ENCODE results near the gene FADS1. TPM values are rescaled to one million over a fixed set of nuclear protein-coding genes. Genes with fewer than 3 reads are reported as not detected.

The FADS1 gene
- total RNA-seq, 1 experiment from 2014 or later, result 186 TPM

DNA sequence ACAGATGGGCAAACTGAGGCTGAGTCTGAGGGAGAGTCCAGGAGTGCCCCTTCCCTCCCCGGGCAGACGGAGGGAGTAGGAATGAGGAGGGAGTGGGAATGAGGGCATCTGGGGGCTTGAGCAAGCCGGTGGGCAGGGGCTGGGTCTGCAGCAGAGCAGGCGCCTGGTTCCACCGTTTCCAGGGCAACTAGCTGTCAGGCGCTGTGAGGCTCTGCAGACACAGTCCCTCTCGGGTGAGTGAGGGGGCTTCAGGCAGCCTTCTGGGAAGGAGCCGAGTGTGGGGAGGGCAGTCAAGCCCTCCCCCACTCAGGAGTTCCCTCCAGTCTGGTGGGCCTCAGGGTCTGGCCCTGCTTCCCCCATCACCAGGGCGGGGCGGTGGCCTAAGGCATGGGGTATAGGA is 43.4 kb downstream of the FADS1 start:
- no peaks in the 10 kb centered on the region for H3K9me3 ChIP-seq (ENCODE audit: control insufficient read depth, insufficient read depth, low read depth, low read length)
- BruUV-seq (replicated peaks), result no TSS peak
- in situ Hi-C loops (cut with HindIII; ENCODE audit: low pct_unique_long_range_greater_than_20kb, low sequenced_read_pairs) (no loop called here), intact Hi-C loops (cut with micrococcal nuclease; ENCODE audit: unreplicated experiment) (no loop called here)
- TF ChIP-seq POLR2AphosphoS5 (IDR thresholded peaks at IDR 0.05; ENCODE audit: low read depth, low read length), result no peak
- TF ChIP-seq SIN3A (IDR thresholded peaks at IDR 0.05; ENCODE audit: borderline replicate concordance, insufficient read depth, low read depth, low read length), result no peak
- no peak for TF ChIP-seq REST (IDR thresholded peaks at IDR 0.05; ENCODE audit: insufficient read depth in 1 of 2, low read depth in 2 of 2, low read length in 1 of 2)
- TF ChIP-seq TCF7L2 (IDR thresholded peaks at IDR 0.05; ENCODE audit: low read depth, low read length), result no peak
- no peak for TF ChIP-seq CTCF (IDR thresholded peaks at IDR 0.05)
- no peak for ATAC-seq
- H3K27ac ChIP-seq (ENCODE audit: low read length), result no peak overlapping the region
- DNase-seq (ENCODE audit: low read depth, low spot score), result no peak
- H3K4me1 ChIP-seq (ENCODE audit: control insufficient read depth, insufficient read depth, low read length), result peaks cover 3% of the 10 kb centered on the region
- CTCF ChIA-PET, result no interaction called here
- no peaks in the 10 kb centered on the region for H3K36me3 ChIP-seq (ENCODE audit: control insufficient read depth, insufficient read depth, low read length)
- no peaks in the 10 kb centered on the region for H3K27me3 ChIP-seq (ENCODE audit: control insufficient read depth, insufficient read depth, low read length)
- no peak overlapping the region for H3K4me3 ChIP-seq (ENCODE audit: low read depth in 2 of 2, low read length in 2 of 2)
- POLR2A ChIA-PET, result no interaction called here

- Histone ChIP-seq H3K9me3 (ENCODE audit: control insufficient read depth, insufficient read depth, low read depth, low read length) (no peaks in the 10 kb centered on the region), H3K27me3 (ENCODE audit: control insufficient read depth, insufficient read depth, low read length) (no peaks in the 10 kb centered on the region), H3K27ac (ENCODE audit: low read length) (no peak overlapping the region), H3K4me3 (ENCODE audit: low read depth in 2 of 2, low read length in 2 of 2) (no peak overlapping the region), H3K4me1 (ENCODE audit: control insufficient read depth, insufficient read depth, low read length) (peaks cover 3% of the 10 kb centered on the region), H3K36me3 (ENCODE audit: control insufficient read depth, insufficient read depth, low read length) (no peaks in the 10 kb centered on the region)
- ChIA-PET POLR2A (no interaction called here), CTCF (no interaction called here)
- TF ChIP-seq CTCF (IDR thresholded peaks at IDR 0.05), result no peak
- no peak for TF ChIP-seq REST (IDR thresholded peaks at IDR 0.05; ENCODE audit: insufficient read depth in 1 of 2, low read depth in 2 of 2, low read length in 1 of 2)
- TF ChIP-seq POLR2AphosphoS5 (IDR thresholded peaks at IDR 0.05; ENCODE audit: low read depth, low read length), result no peak
- TF ChIP-seq TCF7L2 (IDR thresholded peaks at IDR 0.05; ENCODE audit: low read depth, low read length), result no peak
- TF ChIP-seq SIN3A (IDR thresholded peaks at IDR 0.05; ENCODE audit: borderline replicate concordance, insufficient read depth, low read depth, low read length), result no peak
- intact Hi-C loops (cut with micrococcal nuclease; ENCODE audit: unreplicated experiment), result no loop called here
- no peak for ATAC-seq
- DNase-seq (ENCODE audit: low read depth, low spot score), result no peak
- in situ Hi-C loops (cut with HindIII; ENCODE audit: low pct_unique_long_range_greater_than_20kb, low sequenced_read_pairs), result no loop called here
- BruUV-seq (replicated peaks), result no TSS peak
These were observed 44.8 kb downstream of the FADS1 start for GRCh38 chr11:61771985-61772455.
